Measurements from ENCODE around the gene ANO10. TPM values are rescaled to one million over a fixed set of nuclear protein-coding genes. Genes with fewer than 3 reads are reported as not detected.
"Not testable (repeated sequence)": the region's sequence is repeated elsewhere in the genome, so short reads cannot be mapped to it uniquely, and the experiment has no call there.

Gene ANO10
- polyA plus RNA-seq, 1 donor from 2014 or later = 5.8 TPM

DNA sequence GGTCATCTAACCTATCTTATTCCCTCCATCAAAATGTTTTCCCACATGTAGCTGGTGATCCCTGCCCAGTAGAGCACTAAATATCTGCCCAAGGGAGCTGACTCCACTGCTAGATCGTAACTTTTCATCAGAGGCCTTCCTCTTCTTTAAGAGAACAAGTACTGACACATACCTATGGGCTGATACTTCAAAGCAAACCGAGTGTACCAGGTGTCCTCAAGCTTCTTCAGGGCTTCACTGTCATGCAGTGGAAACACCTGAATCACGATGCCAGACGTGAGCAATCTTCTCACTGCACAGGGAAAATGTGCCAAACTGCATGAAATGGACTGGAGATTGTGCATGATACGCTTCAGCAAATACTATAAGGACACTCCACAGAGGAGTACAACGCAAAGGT lies 41.6 kb downstream of the ANO10 start:
- no peak overlapping the region for H3K27ac Mint-ChIP-seq

DNA sequence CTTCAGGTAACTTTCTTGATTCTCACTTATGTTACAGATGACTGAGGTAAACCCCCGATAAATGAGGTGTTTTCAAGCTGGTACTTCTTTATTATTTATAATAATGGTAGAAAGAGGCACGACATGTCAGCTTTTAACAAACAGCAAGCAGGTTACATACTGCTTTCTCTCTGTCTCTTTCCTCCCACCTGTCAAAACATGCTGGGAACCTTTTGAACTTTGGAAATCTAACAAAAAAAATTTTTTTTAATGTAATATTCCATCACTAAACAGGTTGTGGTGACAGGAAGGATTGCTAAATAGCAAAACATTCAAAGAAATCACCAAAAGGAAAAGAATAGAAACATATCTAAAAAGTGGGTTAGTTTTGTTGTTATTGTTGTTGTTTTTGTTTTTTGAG lies 48.2 kb downstream of the ANO10 start:
- Mint-ChIP-seq H3K4me1 (no peaks in the 10 kb centered on the region), H3K4me3 (no peak overlapping the region), H3K27ac (no peak overlapping the region), H3K9me3 (no peaks in the 10 kb centered on the region), H3K36me3 (peaks cover 12% of the 10 kb centered on the region), H3K27me3 (no peaks in the 10 kb centered on the region)

More for the DNA sequence above, 41.6 kb downstream of the ANO10 start:
- Mint-ChIP-seq H3K9me3 (no peaks in the 10 kb centered on the region), H3K4me1 (peaks cover 0 to 2% (median 0%) of the 10 kb centered on the region in 3 donors), H3K27me3 (no peaks in the 10 kb centered on the region), H3K4me3 (no peak overlapping the region), H3K36me3 (peaks cover 8% of the 10 kb centered on the region)

DNA sequence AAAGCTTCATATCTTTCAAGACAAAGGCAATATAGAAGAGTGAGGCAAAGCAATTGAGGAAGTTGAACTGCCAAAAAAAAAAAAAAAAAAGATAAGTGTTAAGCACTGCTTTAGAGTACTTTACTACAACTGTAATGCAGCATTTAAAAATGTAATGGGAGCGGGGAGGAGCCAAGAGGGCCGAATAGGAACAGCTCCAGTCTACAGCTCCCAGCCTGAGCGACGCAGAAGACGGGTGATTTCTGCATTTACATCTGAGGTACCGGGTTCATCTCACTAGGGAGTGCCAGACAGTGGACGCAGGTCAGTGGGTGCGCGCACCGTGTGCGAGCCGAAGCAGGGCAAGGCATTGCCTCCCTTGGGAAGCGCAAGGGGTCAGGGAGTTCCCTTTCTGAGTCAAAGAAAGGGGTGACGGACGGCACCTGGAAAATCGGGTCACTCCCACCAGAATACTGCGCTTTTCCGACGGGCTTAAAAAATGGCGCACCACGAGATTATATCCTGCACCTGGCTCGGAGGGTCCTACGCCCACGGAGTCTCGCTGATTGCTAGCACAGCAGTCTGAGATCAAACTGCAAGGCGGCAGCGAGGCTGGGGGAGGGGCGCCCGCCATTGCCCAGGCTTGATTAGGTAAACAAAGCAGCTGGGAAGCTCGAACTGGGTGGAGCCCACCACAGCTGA lies 56.0 kb downstream of the ANO10 start:
- H3K9me3 Mint-ChIP-seq, H3K27ac Mint-ChIP-seq, H3K4me1 Mint-ChIP-seq, H3K4me3 Mint-ChIP-seq, H3K27me3 Mint-ChIP-seq, H3K36me3 Mint-ChIP-seq: not testable (repeated sequence)

DNA sequence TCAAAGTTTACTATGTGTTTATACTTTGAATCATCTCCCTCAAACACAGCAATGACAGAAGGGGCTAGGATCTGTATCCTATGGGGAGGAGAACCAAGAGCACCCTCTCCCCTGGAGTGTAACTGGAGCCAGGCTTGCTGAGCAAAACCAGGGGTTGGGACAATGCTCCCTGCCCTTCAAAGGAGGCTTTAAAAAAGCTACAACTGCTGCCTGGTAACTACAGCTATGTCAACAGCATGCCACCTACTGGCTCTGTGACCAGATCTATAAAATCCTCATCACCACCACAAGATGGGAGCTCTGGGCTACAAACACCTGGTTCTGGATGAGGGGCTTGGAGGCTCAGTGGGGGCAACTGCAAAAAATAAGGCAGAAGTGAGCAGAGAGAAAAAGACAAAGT lies 61.9 kb downstream of the ANO10 start:
- Mint-ChIP-seq H3K27me3 (no peaks in the 10 kb centered on the region), H3K4me1 (peaks cover 0 to 3% (median 1%) of the 10 kb centered on the region in 3 donors), H3K4me3 (no peak overlapping the region), H3K36me3 (peaks cover 13% of the 10 kb centered on the region), H3K9me3 (no peaks in the 10 kb centered on the region), H3K27ac (no peak overlapping the region)

DNA sequence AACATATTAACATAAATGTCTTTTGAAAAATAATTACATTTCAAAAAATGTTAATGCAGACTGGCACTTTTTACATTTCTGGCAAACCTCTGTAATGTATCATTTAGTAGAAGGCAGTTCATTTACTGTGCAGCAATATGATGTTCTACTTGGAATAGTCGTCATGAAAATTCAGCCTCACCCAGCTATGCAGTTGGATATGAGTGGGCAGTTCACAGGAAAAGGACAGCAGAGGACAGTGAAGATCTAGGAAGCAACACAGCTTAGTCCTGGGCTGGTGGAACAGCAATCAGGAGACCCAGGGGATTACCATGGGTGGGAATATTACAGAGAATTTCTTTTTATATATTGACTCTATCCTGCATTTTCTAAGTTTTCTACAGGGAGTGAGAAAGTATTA lies 63.6 kb downstream of the ANO10 start:
- Mint-ChIP-seq H3K4me3 (no peak overlapping the region), H3K4me1 (peaks cover 0 to 3% (median 1%) of the 10 kb centered on the region in 3 donors), H3K27ac (no peak overlapping the region), H3K36me3 (peaks cover 17% of the 10 kb centered on the region), H3K9me3 (no peaks in the 10 kb centered on the region), H3K27me3 (no peaks in the 10 kb centered on the region)

DNA sequence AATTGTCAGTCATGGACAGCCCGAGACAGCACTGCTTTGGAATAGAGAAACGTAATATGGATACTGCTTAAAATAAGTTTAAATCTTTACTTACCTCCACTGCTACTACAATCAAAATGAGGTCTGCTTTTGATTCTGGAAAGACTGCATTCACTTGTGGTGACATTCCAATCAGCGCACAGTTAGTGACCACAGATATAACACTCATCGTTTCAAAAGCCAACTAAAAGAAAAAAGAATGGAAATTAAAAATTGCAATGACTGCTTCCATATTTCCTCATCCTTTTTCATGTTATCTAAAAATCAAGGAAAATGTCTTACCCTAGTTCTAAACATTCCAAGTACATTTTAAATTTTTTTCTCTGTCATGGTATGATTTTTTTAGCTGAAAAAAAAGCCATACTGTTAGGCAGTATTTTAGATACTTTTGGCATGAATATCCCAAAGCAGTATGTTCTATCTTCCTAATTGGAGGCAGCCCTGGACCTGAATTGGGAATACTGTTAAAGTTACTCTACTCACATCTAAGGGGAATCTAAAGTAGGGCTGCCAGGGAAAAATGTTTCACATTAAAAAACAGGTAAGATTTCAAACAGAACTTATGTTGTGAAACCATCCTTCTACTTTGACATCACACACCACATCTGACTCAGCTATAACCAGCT lies 72.1 kb downstream of the ANO10 start:
- H3K27ac Mint-ChIP-seq = no peak overlapping the region
- H3K4me3 Mint-ChIP-seq = no peak overlapping the region
- peaks cover 6% of the 10 kb centered on the region for H3K36me3 Mint-ChIP-seq
- H3K27me3 Mint-ChIP-seq = no peaks in the 10 kb centered on the region
- no peaks in the 10 kb centered on the region for H3K4me1 Mint-ChIP-seq
- H3K9me3 Mint-ChIP-seq = peaks cover 0 to 1% (median 0%) of the 10 kb centered on the region in 3 donors

DNA sequence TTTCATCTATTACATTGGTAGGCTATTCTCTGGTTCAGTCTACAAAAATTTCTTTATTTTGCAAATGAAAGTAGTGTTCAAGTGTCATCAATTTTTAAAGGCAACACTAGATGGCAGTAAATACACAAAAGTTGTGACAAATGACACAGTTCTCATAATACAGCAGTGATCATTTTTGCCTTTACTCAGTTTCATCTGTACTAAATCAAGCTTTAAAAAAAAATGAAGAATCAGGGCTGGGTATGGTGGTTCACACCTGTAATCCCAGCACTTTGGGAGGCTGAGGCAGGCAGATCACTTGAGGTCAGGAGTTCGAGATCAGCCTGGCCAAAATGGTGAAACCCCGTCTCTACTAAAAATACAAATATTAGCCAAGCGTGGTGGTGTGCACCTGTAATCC lies 77.5 kb downstream of the ANO10 start:
- not testable (repeated sequence) for H3K9me3 Mint-ChIP-seq, H3K4me1 Mint-ChIP-seq, H3K27ac Mint-ChIP-seq, H3K27me3 Mint-ChIP-seq, H3K4me3 Mint-ChIP-seq, H3K36me3 Mint-ChIP-seq

DNA sequence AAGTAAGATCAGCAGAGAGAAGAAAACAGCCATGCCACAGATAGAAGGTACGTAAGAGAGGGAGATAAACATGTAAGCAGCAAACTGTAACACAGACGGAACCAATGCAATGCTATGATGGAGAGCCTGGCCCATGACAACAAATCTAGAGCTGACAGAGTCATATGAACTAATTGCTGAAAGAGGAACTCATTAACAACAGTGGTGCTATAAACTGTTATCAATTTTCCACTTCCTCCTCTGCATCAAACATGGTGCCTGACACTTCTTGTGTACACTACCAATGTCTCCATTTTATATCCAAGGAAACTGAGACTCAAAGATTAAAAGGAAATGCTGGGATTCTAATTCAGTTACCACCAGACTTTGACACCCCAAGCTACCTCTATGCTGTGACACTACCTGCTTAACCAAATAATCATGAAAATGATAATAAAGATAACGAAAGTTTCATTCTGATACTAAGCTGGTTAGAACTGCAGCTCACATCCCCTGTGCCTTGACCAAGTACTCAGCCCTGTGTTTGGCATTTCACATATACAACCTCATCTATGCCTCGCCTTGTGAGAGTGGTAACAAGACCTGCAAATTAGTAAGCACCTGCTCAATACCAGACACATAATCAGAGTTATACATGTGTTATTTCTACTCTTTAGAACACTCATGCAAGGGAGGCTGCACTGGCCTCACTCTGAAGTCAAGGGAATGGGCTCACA lies 79.3 kb downstream of the ANO10 start:
- Mint-ChIP-seq H3K4me3 (no peak overlapping the region), H3K9me3 (peaks cover 0 to 1% (median 0%) of the 10 kb centered on the region in 3 donors), H3K36me3 (peaks cover 3% of the 10 kb centered on the region), H3K4me1 (no peaks in the 10 kb centered on the region), H3K27ac (no peak overlapping the region), H3K27me3 (no peaks in the 10 kb centered on the region)

DNA sequence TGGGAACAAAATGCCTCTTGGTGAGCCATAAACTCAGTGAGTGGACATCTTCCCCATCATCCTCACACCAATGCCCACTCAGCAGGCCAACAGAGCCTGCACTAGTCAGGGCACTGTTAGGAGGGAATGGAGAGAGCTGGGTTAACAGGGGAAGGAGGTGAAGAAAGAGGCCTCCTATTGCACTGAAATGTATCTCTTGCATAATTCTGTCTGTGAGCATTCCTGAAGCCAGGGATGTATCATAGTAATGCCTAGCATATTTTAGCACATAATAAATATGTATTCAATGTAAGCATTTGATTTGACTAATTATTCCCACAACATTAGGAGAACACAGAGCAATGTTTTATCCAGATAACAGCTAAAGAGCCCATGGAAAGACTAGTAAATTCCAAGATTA lies 81.2 kb downstream of the ANO10 start:
- no peak overlapping the region for H3K27ac Mint-ChIP-seq
- peaks cover 2% of the 10 kb centered on the region for H3K36me3 Mint-ChIP-seq
- no peaks in the 10 kb centered on the region for H3K27me3 Mint-ChIP-seq
- H3K4me3 Mint-ChIP-seq = no peak overlapping the region
- no peaks in the 10 kb centered on the region for H3K9me3 Mint-ChIP-seq
- no peaks in the 10 kb centered on the region for H3K4me1 Mint-ChIP-seq

DNA sequence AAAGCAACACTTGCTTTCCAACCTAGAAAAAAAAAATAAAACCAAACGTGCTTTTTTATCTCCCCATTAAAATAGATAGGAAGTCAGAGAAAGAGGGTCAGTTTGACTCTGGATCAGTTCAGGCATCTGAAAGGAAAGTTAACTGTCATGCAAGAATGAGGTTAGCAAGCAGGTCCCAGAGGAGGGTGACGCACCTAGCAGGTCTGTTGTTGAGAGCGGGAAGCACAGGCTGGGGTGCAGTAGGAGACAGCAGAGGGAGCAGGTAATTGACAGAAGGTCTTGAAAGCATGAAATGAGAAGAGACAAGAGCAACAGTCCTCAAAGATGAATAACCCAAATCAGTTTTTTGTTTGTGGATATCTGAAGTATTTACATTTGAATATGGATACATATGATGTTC lies 82.5 kb downstream of the ANO10 start:
- Mint-ChIP-seq H3K4me3 (no peak overlapping the region), H3K27me3 (no peaks in the 10 kb centered on the region), H3K4me1 (no peaks in the 10 kb centered on the region), H3K9me3 (no peaks in the 10 kb centered on the region), H3K36me3 (peaks cover 2% of the 10 kb centered on the region), H3K27ac (no peak overlapping the region)

DNA sequence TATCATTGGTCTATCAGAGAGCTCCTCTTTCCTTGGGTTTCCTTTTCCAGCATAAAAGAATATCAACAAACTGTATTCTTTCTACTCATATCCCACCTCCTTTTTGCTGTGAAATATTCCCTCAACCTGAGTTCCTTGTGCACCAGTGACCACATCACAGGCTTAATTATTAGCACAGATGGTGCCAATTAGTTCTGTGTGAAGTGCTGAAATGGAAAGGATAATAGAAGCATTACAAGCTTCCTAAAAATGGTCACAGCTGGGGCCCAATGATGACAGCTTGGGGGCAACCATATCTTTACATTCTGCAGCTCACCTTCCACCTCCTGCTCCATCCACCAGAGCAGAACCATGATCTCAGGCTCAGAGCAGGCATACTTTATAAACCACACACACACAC lies 84.6 kb downstream of the ANO10 start:
- H3K27ac Mint-ChIP-seq = no peak overlapping the region
- H3K9me3 Mint-ChIP-seq = no peaks in the 10 kb centered on the region
- H3K36me3 Mint-ChIP-seq = peaks cover 4% of the 10 kb centered on the region
- H3K4me3 Mint-ChIP-seq = no peak overlapping the region
- H3K27me3 Mint-ChIP-seq = no peaks in the 10 kb centered on the region
- H3K4me1 Mint-ChIP-seq = no peaks in the 10 kb centered on the region

DNA sequence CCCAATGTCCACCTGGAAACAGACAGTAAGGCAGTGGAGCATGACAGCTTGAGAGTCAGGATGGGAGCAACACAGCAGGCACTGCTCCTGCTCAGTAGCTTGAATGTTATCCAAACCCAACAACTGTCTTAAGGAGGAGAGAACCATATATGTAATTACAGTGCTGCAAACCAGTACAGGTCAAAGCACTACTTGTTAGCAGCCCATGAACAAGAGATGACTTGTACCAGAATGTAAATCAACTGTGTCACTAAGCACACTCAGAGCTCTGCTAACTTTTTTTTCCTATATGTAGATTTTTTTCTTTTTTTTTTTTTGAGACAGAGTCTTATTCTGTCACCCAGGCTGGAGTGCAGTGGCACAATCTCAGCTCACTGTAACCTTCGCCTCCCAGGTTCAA lies 87.1 kb downstream of the ANO10 start:
- Mint-ChIP-seq H3K4me3 (no peak overlapping the region), H3K4me1 (no peaks in the 10 kb centered on the region), H3K27ac (no peak overlapping the region), H3K36me3 (peaks cover 2% of the 10 kb centered on the region), H3K27me3 (no peaks in the 10 kb centered on the region), H3K9me3 (no peaks in the 10 kb centered on the region)

DNA sequence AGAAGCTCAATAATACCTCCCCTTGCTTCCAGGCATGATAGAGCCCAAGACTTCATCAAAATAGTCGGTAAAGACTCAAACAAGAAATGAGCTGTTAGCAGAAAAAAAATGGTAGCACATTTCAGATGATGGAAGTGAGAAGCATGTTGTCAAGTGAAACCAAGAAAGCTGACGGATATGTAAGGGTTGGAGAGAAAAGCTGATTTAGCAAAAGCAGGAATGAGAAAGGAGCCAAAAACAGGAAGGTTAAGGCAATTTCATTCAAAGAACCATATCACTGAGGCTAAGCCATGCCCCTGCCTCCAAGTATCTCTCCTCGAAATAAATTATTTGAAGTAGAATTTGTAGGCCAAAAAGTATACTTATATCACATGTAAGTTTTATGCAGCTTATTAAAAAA lies 88.8 kb downstream of the ANO10 start:
- no peaks in the 10 kb centered on the region for H3K4me1 Mint-ChIP-seq
- peaks cover 2% of the 10 kb centered on the region for H3K36me3 Mint-ChIP-seq
- peaks cover 0 to 6% (median 0%) of the 10 kb centered on the region in 3 donors for H3K9me3 Mint-ChIP-seq
- no peak overlapping the region for H3K27ac Mint-ChIP-seq
- no peak overlapping the region for H3K4me3 Mint-ChIP-seq
- no peaks in the 10 kb centered on the region for H3K27me3 Mint-ChIP-seq

DNA sequence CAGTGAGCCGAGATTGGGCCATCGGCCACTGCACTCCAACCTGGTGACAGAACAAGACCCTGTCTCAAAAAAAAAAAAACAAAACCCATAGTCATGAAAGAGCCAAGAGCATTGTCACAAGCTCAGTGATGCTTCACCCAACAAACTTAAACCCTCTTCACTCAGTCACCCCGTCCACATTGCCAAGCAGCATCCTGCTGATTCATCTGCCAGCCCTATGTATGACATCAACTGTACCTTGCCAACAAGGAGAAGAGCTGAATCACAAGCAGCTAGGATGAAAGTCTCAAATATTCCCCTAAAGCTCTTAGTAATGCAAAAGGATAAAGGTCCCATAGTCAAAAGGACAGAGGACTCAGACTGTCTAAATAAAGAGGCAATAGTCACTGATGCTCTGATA lies 90.0 kb downstream of the ANO10 start:
- Mint-ChIP-seq H3K36me3 (peaks cover 6% of the 10 kb centered on the region), H3K27ac (no peak overlapping the region), H3K4me1 (no peaks in the 10 kb centered on the region), H3K27me3 (no peaks in the 10 kb centered on the region), H3K9me3 (peaks cover 0 to 13% (median 4%) of the 10 kb centered on the region in 3 donors), H3K4me3 (no peak overlapping the region)

DNA sequence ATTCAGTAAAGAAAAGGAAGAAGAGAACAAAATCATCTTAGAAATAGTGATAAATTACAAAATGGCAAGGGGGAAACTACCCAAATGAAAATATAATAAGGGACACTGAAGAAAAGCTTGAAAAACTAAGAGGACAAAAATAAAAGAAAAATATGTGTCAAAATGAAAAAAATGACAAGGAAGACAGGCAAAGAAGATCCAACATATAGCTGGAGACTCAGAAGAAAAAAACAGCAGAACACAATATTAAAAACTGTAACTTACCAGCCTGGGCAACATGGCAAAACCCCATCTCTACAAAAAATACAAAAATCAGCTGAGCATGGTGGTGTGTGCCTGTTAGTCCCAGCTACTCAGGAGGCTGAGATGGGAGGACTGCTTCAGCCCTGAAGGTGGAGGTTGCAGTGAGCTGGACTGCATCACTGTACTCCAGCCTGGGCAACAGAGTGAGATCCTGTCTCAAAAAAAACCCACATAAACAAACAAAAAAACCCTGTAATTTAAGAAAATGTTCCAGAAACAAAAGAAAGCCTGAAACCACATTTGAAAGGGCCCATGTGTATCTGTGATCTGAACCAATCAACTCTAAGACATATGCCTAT lies 93.2 kb downstream of the ANO10 start:
- no peaks in the 10 kb centered on the region for H3K27me3 Mint-ChIP-seq
- no peaks in the 10 kb centered on the region for H3K4me1 Mint-ChIP-seq
- peaks cover 6% of the 10 kb centered on the region for H3K36me3 Mint-ChIP-seq
- peaks cover 0 to 13% (median 4%) of the 10 kb centered on the region in 3 donors for H3K9me3 Mint-ChIP-seq
- H3K27ac Mint-ChIP-seq = no peak overlapping the region
- peak overlapping the region in 1 of 4 donors; percentile 57 for H3K4me3 Mint-ChIP-seq
